ENCODE data around the gene HOXB4. TPM values are rescaled to one million over a fixed set of nuclear protein-coding genes. Genes with fewer than 3 reads are reported as not detected.

The HOXB4 gene
- total RNA-seq, 1 donor from 2014 or later, result 1.2 TPM

- DNase-seq (ENCODE audit: low read depth in 2 of 2), result peak in 1 of 2 donors; percentile 43
Observed at GRCh38 chr17:48561884-48562810, 16.0 kb downstream of the HOXB4 start.

GRCh38 chr17:48559840-48560817 is 18.0 kb downstream of the HOXB4 start:
- no peak for DNase-seq (ENCODE audit: low read depth in 2 of 2)

GRCh38 chr17:48559122-48559839 is 18.9 kb downstream of the HOXB4 start:
- no peak for DNase-seq (ENCODE audit: low read depth in 2 of 2)

DNA sequence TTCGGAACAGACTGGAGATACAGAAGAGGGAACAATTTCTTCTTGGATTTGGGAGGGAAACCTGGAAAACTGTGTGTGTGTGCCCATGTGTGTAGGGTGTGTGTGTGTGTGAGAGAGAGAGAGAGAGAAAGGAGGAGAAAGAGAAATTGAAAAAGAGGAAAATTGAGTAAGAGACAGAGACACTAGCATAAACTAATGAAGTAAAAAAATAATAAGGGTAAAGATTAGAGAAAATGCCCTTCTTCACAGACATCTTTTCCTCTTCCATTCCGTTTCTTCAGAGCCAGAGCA is 19.4 kb downstream of the HOXB4 start:
- no peak for DNase-seq (ENCODE audit: low read depth in 2 of 2)

DNA sequence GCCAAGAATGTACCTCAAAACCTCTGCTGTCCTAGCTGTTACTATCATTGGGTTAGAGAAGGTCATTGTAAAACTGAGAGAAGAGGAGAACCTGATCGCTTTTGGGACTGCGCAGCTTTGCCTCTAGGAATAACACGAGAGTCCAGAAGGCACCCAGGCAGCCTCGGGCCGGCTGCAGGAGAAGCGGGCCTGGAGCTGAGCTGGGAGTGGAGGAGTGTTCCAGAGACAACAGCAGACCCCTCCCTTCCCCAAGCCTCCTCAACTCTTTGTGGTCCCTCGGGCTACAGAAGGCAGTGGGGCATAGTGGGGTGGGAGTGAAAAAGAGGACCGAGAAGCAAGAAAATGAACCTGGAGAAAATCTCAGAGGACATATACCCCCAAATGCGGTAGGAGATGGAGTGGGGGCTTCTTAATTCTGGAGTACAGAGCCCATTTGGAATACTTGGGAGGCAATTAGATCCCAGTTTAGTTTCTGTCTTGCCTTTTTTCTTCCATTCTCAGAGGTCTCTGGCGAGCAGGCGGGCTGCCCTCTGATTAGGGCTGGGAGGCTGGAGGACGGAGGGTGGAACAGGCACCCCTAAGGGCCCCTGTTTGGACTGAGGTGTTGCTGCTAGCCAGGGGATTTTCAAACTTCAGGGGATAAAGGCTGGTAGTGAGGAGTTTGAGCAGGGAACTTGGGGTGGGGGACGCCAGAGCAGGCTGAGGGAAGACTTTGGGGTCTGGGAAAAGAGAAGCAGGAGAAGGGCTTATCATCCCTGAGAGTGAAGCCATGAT is 19.9 kb downstream of the HOXB4 start:
- DNase-seq (ENCODE audit: low read depth in 2 of 2), result no peak

DNA sequence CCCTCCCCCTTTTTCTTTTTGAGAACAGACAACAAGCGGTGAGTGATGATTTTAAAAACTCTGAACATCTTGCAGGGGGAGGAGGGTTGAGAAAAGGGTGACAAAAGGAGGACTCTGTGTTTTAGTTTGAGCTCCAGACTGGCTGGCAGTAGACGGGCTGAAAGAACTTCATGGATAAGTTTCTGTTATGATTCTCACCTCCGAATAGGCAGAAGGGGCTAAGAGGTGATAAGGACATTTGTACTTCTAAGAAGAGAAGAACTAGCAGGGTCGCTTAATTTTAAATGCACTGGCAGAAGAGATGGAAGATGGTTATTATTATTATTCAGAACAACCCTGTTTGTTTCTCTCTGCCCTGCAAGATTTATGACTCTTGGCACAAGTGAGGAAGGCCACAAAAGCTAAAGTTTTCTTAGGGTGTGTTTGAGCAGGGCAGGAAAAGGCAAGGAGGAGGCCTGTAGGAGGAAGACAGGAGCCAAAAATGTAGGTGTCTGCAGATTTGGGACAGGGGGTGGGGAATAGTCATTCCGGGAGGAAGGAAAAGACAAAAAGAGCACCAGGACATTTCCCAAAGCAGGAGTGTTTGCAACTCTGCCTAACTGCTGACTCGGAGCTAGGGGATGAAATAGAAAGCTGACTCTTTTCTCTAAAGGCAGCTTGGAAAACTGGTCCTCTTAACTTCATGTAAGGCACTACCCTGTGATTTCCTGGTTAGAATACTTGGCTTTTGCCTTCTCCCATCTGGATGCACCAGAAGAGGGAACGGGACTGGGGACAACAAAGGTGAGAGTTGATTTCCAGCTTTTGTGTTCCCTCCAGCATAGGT is 21.4 kb downstream of the HOXB4 start:
- DNase-seq (ENCODE audit: low read depth in 2 of 2), result peak in 1 of 2 donors; percentile 63

- no peak for DNase-seq (ENCODE audit: low read depth in 2 of 2)
Observed at GRCh38 chr17:48556229-48556575, 21.9 kb downstream of the HOXB4 start.

- peak; percentile 50 to 82 for DNase-seq (ENCODE audit: low read depth in 2 of 2)
Observed at GRCh38 chr17:48555258-48556228, 22.6 kb downstream of the HOXB4 start.

DNA sequence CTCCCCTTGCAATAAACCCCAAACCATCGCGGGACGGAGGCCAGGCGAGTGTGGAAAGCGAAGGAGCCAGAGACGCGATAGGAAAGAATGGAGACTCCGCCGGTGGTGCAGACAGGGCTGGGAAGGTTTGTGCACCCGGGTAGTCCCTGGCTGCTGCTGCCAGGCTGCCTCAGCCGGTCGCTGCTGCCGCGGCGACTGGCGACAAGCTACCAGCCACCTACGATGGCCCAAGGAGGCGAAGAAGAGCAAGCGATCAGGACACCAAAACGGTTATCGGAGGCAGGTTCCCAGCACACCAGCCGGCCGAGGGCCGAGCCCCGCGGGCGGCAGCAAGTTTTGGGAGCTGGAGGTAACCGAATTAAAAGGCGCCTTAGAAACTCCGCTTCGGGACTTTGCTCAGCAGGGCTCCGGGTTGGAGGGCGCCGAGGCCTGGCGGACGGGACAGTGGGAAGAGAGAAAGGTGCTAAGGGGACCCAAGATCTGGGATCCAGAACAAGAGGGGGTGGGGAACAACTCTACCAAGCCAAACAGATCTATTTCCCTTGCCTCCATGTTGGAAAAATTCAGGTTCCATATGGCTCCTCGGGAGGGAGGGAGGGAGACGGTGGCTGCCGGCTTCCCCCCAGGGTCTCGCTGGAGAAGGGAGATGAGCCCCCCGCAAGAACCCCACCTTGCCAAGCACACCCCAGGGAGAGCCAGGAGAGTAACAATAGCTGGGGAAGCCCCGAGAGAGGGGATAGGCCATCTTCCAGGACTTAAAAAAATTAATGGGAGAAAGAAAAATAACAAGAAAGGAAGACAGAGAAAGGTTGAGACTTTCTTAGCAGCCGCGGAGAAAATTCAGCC is 23.5 kb downstream of the HOXB4 start:
- no peak for DNase-seq (ENCODE audit: low read depth in 2 of 2)

DNA sequence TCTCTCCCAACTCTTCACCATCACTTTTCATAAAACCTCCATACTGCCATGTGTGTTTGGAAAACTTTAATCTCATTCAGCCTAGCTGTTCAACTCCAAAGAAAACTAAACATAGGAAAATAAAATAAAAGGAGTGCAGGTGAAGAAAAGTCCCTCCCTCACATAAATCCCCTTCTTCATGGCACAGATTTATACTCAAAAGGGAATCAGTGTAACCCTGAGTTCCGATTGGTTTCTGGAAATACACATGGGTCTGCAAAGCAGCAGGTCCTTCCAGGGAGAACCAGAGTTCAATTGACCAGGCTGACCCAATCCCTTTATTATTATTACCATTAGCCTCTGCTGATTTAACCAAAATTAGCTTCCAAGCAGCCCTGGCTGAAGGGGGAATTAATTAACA is 24.3 kb downstream of the HOXB4 start:
- DNase-seq (ENCODE audit: low read depth in 2 of 2), result no peak

GRCh38 chr17:48553190-48553547 is 25.0 kb downstream of the HOXB4 start:
- DNase-seq (ENCODE audit: low read depth in 2 of 2), result no peak

DNA sequence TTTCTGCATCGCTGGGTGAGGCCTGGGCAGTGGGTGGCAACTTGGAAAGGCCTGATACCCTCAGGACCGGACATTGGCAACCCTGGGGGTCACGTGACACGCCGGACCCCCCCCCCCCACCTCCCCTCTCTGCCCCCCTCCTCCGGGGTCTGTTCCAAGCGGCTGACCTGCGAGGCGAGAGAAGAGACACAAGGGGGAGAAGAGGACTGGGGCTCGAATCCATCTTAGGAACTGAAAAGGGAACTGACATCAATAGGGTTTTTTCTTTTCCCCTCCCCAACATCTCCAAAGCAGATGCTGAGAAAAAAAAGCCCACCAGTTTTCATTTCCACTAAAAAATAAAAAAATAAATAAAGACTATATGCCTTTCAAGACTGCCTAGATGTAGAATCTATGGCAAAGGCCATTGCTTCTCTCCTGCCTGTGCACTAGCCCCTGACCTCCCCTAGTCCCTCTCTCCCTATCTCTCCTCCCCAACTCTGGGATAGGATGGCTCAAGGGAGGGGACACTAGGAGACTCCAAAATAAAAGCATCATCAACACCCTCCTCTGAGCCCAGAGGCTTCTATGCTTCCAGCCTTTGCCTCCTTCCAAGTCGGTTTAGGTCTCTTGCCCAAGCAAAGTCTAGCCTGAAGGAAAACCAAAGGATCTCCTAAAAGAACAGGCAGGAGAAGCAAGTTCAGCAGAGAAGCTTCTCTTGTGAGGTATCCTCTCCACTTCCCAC is 25.5 kb downstream of the HOXB4 start:
- no peak for DNase-seq (ENCODE audit: low read depth in 2 of 2)

DNA sequence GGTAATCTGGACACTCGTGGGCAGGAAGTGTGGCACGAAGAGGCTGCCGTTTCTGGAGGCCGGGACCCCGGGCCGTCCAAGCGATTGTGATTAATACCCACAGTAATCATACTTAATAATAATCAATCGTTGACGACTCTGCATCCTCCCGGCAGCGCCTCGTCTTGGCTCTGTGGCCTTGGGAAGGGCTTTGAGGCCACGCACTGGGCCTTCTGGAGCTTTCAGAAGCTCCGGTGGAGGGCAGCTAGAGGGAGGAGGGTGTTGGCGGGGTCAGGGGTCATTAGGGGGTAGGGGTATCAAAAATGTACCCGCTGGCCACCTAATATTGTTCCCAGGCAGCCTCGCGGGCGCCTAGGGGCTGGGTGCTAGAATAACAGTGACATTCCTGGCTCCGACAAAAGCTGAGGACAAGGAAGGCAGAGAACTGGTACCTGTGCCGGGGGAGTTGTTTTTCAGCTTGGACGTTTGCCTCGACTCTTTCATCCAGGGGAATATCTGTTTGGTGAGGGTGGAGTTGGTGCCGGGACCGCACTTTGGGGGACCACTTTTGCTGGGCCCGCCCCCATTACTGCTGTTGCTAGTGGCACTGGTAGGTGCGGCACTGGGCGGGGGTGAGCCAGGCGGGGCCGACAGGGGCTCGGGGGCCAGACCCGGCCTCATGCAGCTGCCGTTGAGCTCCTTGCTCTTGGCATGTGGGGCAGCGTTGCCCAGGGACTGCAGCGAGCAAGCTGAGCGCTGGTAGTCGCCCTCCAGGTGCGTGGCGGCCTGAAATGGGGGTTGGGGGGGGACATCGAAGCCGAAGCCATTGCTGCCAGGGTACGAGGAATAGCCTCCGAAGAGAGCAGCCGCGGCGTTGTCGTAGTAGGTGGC is 26.3 kb downstream of the HOXB4 start:
- DNase-seq (ENCODE audit: low read depth in 2 of 2), result no peak

GRCh38 chr17:48551214-48551555 is 27.0 kb downstream of the HOXB4 start:
- no peak for DNase-seq (ENCODE audit: low read depth in 2 of 2)

GRCh38 chr17:48550502-48551213 is 27.5 kb downstream of the HOXB4 start:
- no peak for DNase-seq (ENCODE audit: low read depth in 2 of 2)

DNA sequence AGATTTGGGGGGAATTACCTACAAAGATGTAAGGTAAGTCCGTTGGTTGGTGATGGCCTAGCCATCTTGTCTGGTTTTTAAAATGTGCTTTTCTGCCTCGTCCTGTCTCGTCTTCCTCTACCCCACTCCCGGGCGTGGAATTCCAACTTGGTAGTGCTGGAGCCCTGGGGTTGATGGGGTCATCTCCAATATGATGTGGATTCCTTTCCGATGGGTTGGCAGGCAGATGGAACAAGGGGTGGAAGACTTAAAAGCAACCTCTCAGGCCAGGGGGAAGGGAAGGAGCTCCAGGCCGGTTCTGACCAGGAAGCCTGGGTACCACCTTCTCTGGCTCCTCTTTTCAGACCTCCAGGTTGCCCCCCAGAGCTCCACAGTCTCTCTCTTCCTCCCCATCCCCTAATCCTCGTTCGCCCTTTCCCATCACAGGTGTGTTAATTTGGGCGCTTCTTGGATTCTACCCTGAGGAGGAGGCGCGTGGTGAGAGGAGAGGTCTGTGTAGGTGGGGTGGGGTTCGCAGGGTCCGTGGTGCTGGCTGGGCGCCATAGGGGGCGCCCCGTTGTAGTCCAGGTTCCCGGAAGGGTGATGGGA is 28.1 kb downstream of the HOXB4 start:
- DNase-seq (ENCODE audit: low read depth in 2 of 2), result no peak
